ENCODE results near the gene MIF4GD. TPM values are rescaled to one million over a fixed set of nuclear protein-coding genes. Genes with fewer than 3 reads are reported as not detected.

MIF4GD gene
- total RNA-seq, 1 experiment from 2014 or later, result 26.1 TPM

- H3K4me1 Mint-ChIP-seq, result peaks cover 47 to 52% of the 10 kb centered on the region in 2 experiments
- no peaks in the 10 kb centered on the region for H3K23me2 ChIP-seq (ENCODE audit: insufficient read length, low read depth, low read length, poor library complexity, severe bottlenecking)
- no peak for DNase-seq
- no peak overlapping the region for H4K91ac ChIP-seq (ENCODE audit: insufficient read length, low read depth, low read length)
- no peak overlapping the region for H3K9ac ChIP-seq (ENCODE audit: extremely low read depth, insufficient read length, low read length)
- H3K27ac ChIP-seq (ENCODE audit: insufficient read length, low read depth, low read length), result no peak overlapping the region
- H3K4ac ChIP-seq (ENCODE audit: low read depth, low read length), result no peak overlapping the region
- H4K20me1 ChIP-seq (ENCODE audit: control insufficient read depth, insufficient read depth, insufficient read length), result no peaks in the 10 kb centered on the region
- H2BK12ac ChIP-seq (ENCODE audit: insufficient read length, low read depth, low read length), result no peak overlapping the region
- H3K27ac Mint-ChIP-seq, result peak overlapping the region; percentile 15 to 71 (median 62); a peak in 4 of 7 replicates
- no peak overlapping the region for H4K5ac ChIP-seq (ENCODE audit: insufficient read length, low read depth, low read length)
- no peak overlapping the region for H3K4me2 ChIP-seq (ENCODE audit: insufficient read depth, insufficient read length, low read length)
- no peak overlapping the region for H2AK5ac ChIP-seq (ENCODE audit: insufficient read length, low read length)
- H2BK15ac ChIP-seq (ENCODE audit: low read depth, low read length), result no peak overlapping the region
- no peak overlapping the region for H2AFZ ChIP-seq (ENCODE audit: low read length)
- no peak overlapping the region for H3K23ac ChIP-seq (ENCODE audit: insufficient read length, low read depth, low read length)
- H3K79me2 ChIP-seq (ENCODE audit: insufficient read depth, low read length), result peaks cover 2% of the 10 kb centered on the region; the same call in 1 of the 2 replicates
- H3K4me1 ChIP-seq (ENCODE audit: insufficient read depth, low read length), result no peaks in the 10 kb centered on the region
- peak overlapping the region in 1 of 2 experiments; percentile 7; a peak in 1 of 5 replicates for H3K4me3 Mint-ChIP-seq
- no peak overlapping the region for H3K18ac ChIP-seq (ENCODE audit: insufficient read length, low read depth, low read length)
- no peaks in the 10 kb centered on the region for H3K27me3 Mint-ChIP-seq (ENCODE audit: low read depth)
- no peak for TF ChIP-seq CTCF (conservative IDR thresholded peaks at IDR 0.05)
- 0 out of 5 replicates have a peak, but pooled peaks cover 0 to 2% of the 10 kb centered on the region in 2 experiments for H3K9me3 Mint-ChIP-seq
- no peaks in the 10 kb centered on the region for H3K9me3 ChIP-seq (ENCODE audit: control insufficient read depth, low read depth, low read length)
- WGBS (ENCODE audit: extremely low coverage, insufficient read length, low lambda C conversion rate), result no CpG with 5 or more reads among the region's 8 CpGs
- no peak overlapping the region for H2BK20ac ChIP-seq (ENCODE audit: low read depth, low read length, poor library complexity, severe bottlenecking)
- H2BK5ac ChIP-seq (ENCODE audit: insufficient read length, low read length), result no peak overlapping the region
- H3T11ph ChIP-seq (ENCODE audit: low read length), result no peak overlapping the region
- H3K36me3 Mint-ChIP-seq (ENCODE audit: insufficient read depth in 1 of 3, low read depth in 3 of 3), result peaks cover 0 to 9% (median 4%) of the 10 kb centered on the region in 3 experiments; a peak in 3 of 7 replicates
- no peak overlapping the region for H3K14ac ChIP-seq (ENCODE audit: insufficient read depth, low read length)
- H3K27me3 ChIP-seq (ENCODE audit: insufficient read depth, low read length), result no peaks in the 10 kb centered on the region
- no peak overlapping the region for H2BK120ac ChIP-seq (ENCODE audit: low read depth, low read length, poor library complexity, severe bottlenecking)
- peaks cover 3% of the 10 kb centered on the region for H3K79me1 ChIP-seq (ENCODE audit: insufficient read depth, low read depth, low read length, poor library complexity, severe bottlenecking)
- no peak overlapping the region for H4K8ac ChIP-seq (replicated peaks; ENCODE audit: insufficient read length, low read depth, low read length)
- H3K56ac ChIP-seq (ENCODE audit: insufficient read length, low read depth, low read length), result no peak overlapping the region
Measured at GRCh38 chr17:75252039-75252816, 18.8 kb downstream of the MIF4GD start.

Data from H9 (cell line).